HEK293 (cell line): Measurements from ENCODE around the gene HES5.

Source experiments
- CTCF ChIA-PET: fragments of 350-600 bp; formaldehyde crosslinking; extraction: SDS; loops from one replicate; lab custom pipeline; 2021; ENCODE audit warnings: antibody characterized with exemption; lab: Yijun Ruan, JAX
- POLR2A ChIA-PET: fragments of 300-600 bp; formaldehyde crosslinking; extraction: SDS; loops from one replicate; lab custom pipeline; 2020; ENCODE audit warnings: antibody characterized with exemption, inconsistent platforms; lab: Yijun Ruan, JAX
- H3K27ac ChIP-seq: fragments of 200-500 bp; sonication (Bioruptor generic); 2 replicates; pipeline ENCODE4 v1.5.1; 2014; ENCODE audit warnings: low read depth, low read length, control low read depth, inconsistent platforms; ENCODE audit errors: extremely low read depth
- H3K36me3 ChIP-seq, 2 experiments: fragments of 200-500 bp in 1 of 2; sonication (Bioruptor generic) in 1 of 2; 1 replicate in 1 of 2; 2 replicates in 1 of 2; pipeline ENCODE4 v1.5.1; 2014 to 2017; ENCODE audit warnings: inconsistent platforms in 2 of 2, low read length in 2 of 2; ENCODE audit not compliant: control insufficient read depth in 2 of 2, insufficient read depth in 1 of 2
- H3K4me1 ChIP-seq: fragments of 200-500 bp; sonication (Bioruptor generic); 2 replicates; pipeline ENCODE4 v1.5.1; 2014; ENCODE audit warnings: mild to moderate bottlenecking, low read length, inconsistent platforms; ENCODE audit not compliant: control insufficient read depth, insufficient read depth
- H3K4me3 ChIP-seq: 2 replicates; pipeline ENCODE4 v1.5.1; 2011; ENCODE audit warnings: low read depth, mild to moderate bottlenecking, control low read depth, low read length, moderate library complexity
- H3K9me3 ChIP-seq: fragments of 200-500 bp; sonication (Bioruptor generic); 2 replicates; pipeline ENCODE4 v1.5.1; 2014; ENCODE audit warnings: low read depth, low read length, inconsistent platforms; ENCODE audit not compliant: control insufficient read depth, insufficient read depth
- BCL11B ChIP-seq: fragments of 450-650 bp; formaldehyde crosslinking; IDR thresholded peaks from 2 replicates; pipeline ENCODE4 v1.5.1; 2016; ENCODE audit warnings: low read depth, missing biosample characterization, missing genetic modification characterization
- GLI4 ChIP-seq: fragments of 450-650 bp; formaldehyde crosslinking; IDR thresholded peaks from 2 replicates; pipeline ENCODE4 v1.5.1; 2016; ENCODE audit warnings: missing biosample characterization, missing genetic modification characterization
- SETDB1 ChIP-seq: IDR thresholded peaks from one replicate; pipeline ENCODE4 v1.6.1; 2017; ENCODE audit warnings: mild to moderate bottlenecking, low read length, moderate library complexity, mixed read lengths; ENCODE audit not compliant: insufficient read length
- SP2 ChIP-seq: fragments of 450-650 bp; formaldehyde crosslinking; IDR thresholded peaks from 2 replicates; pipeline ENCODE4 v1.5.1; 2016; ENCODE audit warnings: missing biosample characterization, missing genetic modification characterization
- TCF7L2 ChIP-seq: IDR thresholded peaks from 2 replicates; pipeline ENCODE4 v1.6.1; 2011; ENCODE audit warnings: low read depth, mild to moderate bottlenecking, inconsistent platforms, low read length, moderate library complexity, borderline replicate concordance
- YY1 ChIP-seq: fragments of 450-650 bp; formaldehyde crosslinking; IDR thresholded peaks from 2 replicates; pipeline ENCODE4 v1.5.1; 2018; ENCODE audit warnings: missing biosample characterization, missing genetic modification characterization
- ZBTB26 ChIP-seq: fragments of 450-650 bp; formaldehyde crosslinking; optimal IDR thresholded peaks from 2 replicates; pipeline ENCODE3; 2016; ENCODE audit warnings: missing biosample characterization, mild to moderate bottlenecking, missing genetic modification characterization
- ZFP41 ChIP-seq: fragments of 450-650 bp; formaldehyde crosslinking; IDR thresholded peaks from 2 replicates; pipeline ENCODE4 v1.5.1; 2016; ENCODE audit warnings: missing biosample characterization, missing genetic modification characterization, borderline replicate concordance
- ZNF140 ChIP-seq: fragments of 450-650 bp; formaldehyde crosslinking; IDR thresholded peaks from 2 replicates; pipeline ENCODE4 v1.5.1; 2016; ENCODE audit warnings: missing biosample characterization, missing genetic modification characterization
- ZNF157 ChIP-seq: fragments of 450-650 bp; formaldehyde crosslinking; IDR thresholded peaks from 2 replicates; pipeline ENCODE4 v1.5.1; 2016; ENCODE audit warnings: missing biosample characterization, missing genetic modification characterization
- ZNF354C ChIP-seq: fragments of 450-650 bp; formaldehyde crosslinking; IDR thresholded peaks from 2 replicates; pipeline ENCODE4 v1.5.1; 2016; ENCODE audit warnings: missing biosample characterization, missing genetic modification characterization, low read depth, borderline replicate concordance
- ZNF488 ChIP-seq: fragments of 450-650 bp; formaldehyde crosslinking; IDR thresholded peaks from 2 replicates; pipeline ENCODE4 v1.5.1; 2016; ENCODE audit warnings: missing biosample characterization, missing genetic modification characterization
- ZNF544 ChIP-seq: fragments of 450-650 bp; formaldehyde crosslinking; IDR thresholded peaks from 2 replicates; pipeline ENCODE4 v1.5.0; 2017; ENCODE audit warnings: missing biosample characterization, missing genetic modification characterization
- ZNF610 ChIP-seq: fragments of 450-650 bp; formaldehyde crosslinking; IDR thresholded peaks from 2 replicates; pipeline ENCODE4 v1.5.1; 2016; ENCODE audit warnings: missing biosample characterization, missing genetic modification characterization, borderline replicate concordance
- ZNF624 ChIP-seq: fragments of 450-650 bp; formaldehyde crosslinking; IDR thresholded peaks from 2 replicates; pipeline ENCODE4 v1.5.1; 2017; ENCODE audit warnings: missing biosample characterization, missing genetic modification characterization
- ZNF701 ChIP-seq: fragments of 450-650 bp; formaldehyde crosslinking; IDR thresholded peaks from 2 replicates; pipeline ENCODE4 v1.5.1; 2016; ENCODE audit warnings: missing biosample characterization, missing genetic modification characterization
- ZNF777 ChIP-seq: fragments of 450-650 bp; formaldehyde crosslinking; IDR thresholded peaks from 2 replicates; pipeline ENCODE4 v1.5.1; 2017; ENCODE audit warnings: missing biosample characterization, missing genetic modification characterization, borderline replicate concordance
- ZNF792 ChIP-seq: fragments of 450-650 bp; formaldehyde crosslinking; IDR thresholded peaks from 2 replicates; pipeline ENCODE4 v1.5.1; 2016; ENCODE audit warnings: missing biosample characterization, missing genetic modification characterization
- TF ChIP-seq, protein P1 (sequence below): fragments of 450-650 bp; formaldehyde crosslinking; IDR thresholded peaks from 2 replicates; pipeline ENCODE4 v1.5.1; 2016; ENCODE audit warnings: missing biosample characterization, missing genetic modification characterization, borderline replicate concordance
- TF ChIP-seq, protein P2 (sequence below): fragments of 450-650 bp; formaldehyde crosslinking; IDR thresholded peaks from 2 replicates; pipeline ENCODE4 v1.5.1; 2017; ENCODE audit warnings: missing biosample characterization, missing genetic modification characterization
- TF ChIP-seq, protein P3 (sequence below): fragments of 450-650 bp; formaldehyde crosslinking; IDR thresholded peaks from 2 replicates; pipeline ENCODE4 v1.5.1; 2016; ENCODE audit warnings: missing biosample characterization, missing genetic modification characterization
- TF ChIP-seq, protein P4 (sequence below): fragments of 450-650 bp; formaldehyde crosslinking; IDR thresholded peaks from 2 replicates; pipeline ENCODE4 v1.5.1; 2016; ENCODE audit warnings: missing biosample characterization, missing genetic modification characterization, low read depth
- TF ChIP-seq, protein P5 (sequence below): fragments of 450-650 bp; formaldehyde crosslinking; IDR thresholded peaks from 2 replicates; pipeline ENCODE4; 2016; ENCODE audit warnings: missing biosample characterization, missing genetic modification characterization

Gene HES5

DNA sequence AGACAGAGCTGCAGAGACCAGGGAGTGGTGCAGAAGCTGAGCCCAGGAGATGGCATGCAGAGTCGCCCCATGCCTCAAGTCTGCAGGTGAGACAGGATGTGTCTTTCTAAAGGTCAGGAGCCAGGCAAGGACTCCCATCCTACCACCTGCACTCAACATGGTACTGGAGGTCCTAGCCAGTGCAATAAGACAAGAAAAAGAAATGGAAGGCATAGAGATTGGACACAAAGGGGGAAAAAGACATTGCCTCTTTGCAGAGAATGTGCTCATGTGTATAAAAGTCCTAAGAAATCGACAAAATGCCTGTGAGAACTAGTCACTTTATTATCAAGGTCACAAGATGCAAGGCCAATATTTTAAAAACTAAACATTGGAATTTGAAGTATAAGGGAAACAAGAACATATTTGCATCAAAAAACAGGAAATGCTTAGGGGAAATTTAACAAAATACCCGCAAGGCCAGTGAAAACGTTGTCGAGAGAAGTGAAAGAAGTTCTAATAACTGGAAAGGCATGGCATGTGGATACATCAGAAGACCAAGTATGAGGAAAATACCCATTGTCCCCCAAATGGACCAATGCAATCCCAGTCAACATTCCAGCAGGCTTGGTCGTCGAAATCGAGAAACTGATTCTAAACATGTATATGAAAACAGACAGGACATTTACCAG, 43.3 kb upstream of the HES5 start:
- CTCF ChIA-PET, result interaction anchor here (1.0 kb wide), 1 partner anchor 12 kb away, joined by 3 read pairs; no protein-coding TSS in a partner anchor
- Histone ChIP-seq H3K4me3 (no peak overlapping the region), H3K9me3 (no peaks in the 10 kb centered on the region), H3K4me1 (no peaks in the 10 kb centered on the region), H3K27ac (no peak overlapping the region), H3K36me3 (no peaks in the 10 kb centered on the region)
- POLR2A ChIA-PET, result no interaction called here
- TF ChIP-seq SETDB1, result peak; percentile 83
- TF ChIP-seq ZNF610 (tag by site-specific recombination), result no peak
- no peak for TF ChIP-seq ZNF792
- no peak for TF ChIP-seq ZBTB26 (tag by site-specific recombination)
- TF ChIP-seq, protein P1, sequence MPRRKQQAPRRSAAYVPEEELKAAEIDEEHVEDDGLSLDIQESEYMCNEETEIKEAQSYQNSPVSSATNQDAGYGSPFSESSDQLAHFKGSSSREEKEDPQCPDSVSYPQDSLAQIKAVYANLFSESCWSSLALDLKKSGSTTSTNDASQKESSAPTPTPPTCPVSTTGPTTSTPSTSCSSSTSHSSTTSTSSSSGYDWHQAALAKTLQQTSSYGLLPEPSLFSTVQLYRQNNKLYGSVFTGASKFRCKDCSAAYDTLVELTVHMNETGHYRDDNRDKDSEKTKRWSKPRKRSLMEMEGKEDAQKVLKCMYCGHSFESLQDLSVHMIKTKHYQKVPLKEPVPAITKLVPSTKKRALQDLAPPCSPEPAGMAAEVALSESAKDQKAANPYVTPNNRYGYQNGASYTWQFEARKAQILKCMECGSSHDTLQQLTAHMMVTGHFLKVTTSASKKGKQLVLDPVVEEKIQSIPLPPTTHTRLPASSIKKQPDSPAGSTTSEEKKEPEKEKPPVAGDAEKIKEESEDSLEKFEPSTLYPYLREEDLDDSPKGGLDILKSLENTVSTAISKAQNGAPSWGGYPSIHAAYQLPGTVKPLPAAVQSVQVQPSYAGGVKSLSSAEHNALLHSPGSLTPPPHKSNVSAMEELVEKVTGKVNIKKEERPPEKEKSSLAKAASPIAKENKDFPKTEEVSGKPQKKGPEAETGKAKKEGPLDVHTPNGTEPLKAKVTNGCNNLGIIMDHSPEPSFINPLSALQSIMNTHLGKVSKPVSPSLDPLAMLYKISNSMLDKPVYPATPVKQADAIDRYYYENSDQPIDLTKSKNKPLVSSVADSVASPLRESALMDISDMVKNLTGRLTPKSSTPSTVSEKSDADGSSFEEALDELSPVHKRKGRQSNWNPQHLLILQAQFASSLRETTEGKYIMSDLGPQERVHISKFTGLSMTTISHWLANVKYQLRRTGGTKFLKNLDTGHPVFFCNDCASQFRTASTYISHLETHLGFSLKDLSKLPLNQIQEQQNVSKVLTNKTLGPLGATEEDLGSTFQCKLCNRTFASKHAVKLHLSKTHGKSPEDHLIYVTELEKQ (tag by site-specific recombination), result no peak

GRCh38 chr1:2571348-2571747, 41.3 kb upstream of the HES5 start:
- CTCF ChIA-PET, result interaction anchor here (1.3 kb wide), 1 partner anchor 24 kb away, joined by 9 read pairs; no protein-coding TSS in a partner anchor
- no peaks in the 10 kb centered on the region for H3K4me1 ChIP-seq
- TF ChIP-seq ZNF488 (tag by site-specific recombination), result no peak
- TF ChIP-seq, protein P2, sequence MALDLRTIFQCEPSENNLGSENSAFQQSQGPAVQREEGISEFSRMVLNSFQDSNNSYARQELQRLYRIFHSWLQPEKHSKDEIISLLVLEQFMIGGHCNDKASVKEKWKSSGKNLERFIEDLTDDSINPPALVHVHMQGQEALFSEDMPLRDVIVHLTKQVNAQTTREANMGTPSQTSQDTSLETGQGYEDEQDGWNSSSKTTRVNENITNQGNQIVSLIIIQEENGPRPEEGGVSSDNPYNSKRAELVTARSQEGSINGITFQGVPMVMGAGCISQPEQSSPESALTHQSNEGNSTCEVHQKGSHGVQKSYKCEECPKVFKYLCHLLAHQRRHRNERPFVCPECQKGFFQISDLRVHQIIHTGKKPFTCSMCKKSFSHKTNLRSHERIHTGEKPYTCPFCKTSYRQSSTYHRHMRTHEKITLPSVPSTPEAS (tag by site-specific recombination), result no peak
- no peak for TF ChIP-seq ZNF140
- TF ChIP-seq YY1 (tag by site-specific recombination), result no peak
- TF ChIP-seq SP2, result no peak
- TF ChIP-seq GLI4 (tag by site-specific recombination), result no peak
- TF ChIP-seq ZNF701 (tag by site-specific recombination), result no peak
- no peak for TF ChIP-seq ZNF624
- TF ChIP-seq, protein P3, sequence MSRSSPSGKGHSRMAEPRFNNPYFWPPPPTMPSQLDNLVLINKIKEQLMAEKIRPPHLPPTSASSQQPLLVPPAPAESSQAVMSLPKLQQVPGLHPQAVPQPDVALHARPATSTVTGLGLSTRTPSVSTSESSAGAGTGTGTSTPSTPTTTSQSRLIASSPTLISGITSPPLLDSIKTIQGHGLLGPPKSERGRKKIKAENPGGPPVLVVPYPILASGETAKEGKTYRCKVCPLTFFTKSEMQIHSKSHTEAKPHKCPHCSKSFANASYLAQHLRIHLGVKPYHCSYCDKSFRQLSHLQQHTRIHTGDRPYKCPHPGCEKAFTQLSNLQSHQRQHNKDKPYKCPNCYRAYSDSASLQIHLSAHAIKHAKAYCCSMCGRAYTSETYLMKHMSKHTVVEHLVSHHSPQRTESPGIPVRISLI, result no peak
- TF ChIP-seq, protein P4, sequence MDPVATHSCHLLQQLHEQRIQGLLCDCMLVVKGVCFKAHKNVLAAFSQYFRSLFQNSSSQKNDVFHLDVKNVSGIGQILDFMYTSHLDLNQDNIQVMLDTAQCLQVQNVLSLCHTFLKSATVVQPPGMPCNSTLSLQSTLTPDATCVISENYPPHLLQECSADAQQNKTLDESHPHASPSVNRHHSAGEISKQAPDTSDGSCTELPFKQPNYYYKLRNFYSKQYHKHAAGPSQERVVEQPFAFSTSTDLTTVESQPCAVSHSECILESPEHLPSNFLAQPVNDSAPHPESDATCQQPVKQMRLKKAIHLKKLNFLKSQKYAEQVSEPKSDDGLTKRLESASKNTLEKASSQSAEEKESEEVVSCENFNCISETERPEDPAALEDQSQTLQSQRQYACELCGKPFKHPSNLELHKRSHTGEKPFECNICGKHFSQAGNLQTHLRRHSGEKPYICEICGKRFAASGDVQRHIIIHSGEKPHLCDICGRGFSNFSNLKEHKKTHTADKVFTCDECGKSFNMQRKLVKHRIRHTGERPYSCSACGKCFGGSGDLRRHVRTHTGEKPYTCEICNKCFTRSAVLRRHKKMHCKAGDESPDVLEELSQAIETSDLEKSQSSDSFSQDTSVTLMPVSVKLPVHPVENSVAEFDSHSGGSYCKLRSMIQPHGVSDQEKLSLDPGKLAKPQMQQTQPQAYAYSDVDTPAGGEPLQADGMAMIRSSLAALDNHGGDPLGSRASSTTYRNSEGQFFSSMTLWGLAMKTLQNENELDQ (tag by site-specific recombination), result no peak
- no peak for TF ChIP-seq ZNF157 (tag by site-specific recombination)
- TF ChIP-seq ZFP41 (tag by site-specific recombination), result no peak
- no peak for TF ChIP-seq ZNF777 (tag by site-specific recombination)
- TF ChIP-seq, protein P5, sequence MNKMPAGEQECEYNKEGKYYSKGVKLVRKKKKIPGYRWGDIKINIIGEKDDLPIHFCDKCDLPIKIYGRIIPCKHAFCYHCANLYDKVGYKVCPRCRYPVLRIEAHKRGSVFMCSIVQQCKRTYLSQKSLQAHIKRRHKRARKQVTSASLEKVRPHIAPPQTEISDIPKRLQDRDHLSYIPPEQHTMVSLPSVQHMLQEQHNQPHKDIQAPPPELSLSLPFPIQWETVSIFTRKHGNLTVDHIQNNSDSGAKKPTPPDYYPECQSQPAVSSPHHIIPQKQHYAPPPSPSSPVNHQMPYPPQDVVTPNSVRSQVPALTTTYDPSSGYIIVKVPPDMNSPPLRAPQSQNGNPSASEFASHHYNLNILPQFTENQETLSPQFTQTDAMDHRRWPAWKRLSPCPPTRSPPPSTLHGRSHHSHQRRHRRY (tag by site-specific recombination), result no peak
- TF ChIP-seq ZNF354C (tag by site-specific recombination), result no peak
- TF ChIP-seq ZNF544 (tag by site-specific recombination), result no peak
- TF ChIP-seq TCF7L2, result no peak
- TF ChIP-seq BCL11B (tag by site-specific recombination), result no peak
- H3K4me3 ChIP-seq, result no peak overlapping the region
- H3K36me3 ChIP-seq, result no peaks in the 10 kb centered on the region
- H3K27ac ChIP-seq, result no peak overlapping the region
- H3K9me3 ChIP-seq, result no peaks in the 10 kb centered on the region
- POLR2A ChIA-PET, result interaction anchor here (1.1 kb wide), 1 partner anchor 14 kb away, joined by 5 read pairs; no protein-coding TSS in a partner anchor
